Measurements from ENCODE around the gene EDNRA.

Gene EDNRA

GRCh38 chr4:147461161-147461560 is 19.7 kb upstream of the EDNRA start:
- Histone ChIP-seq H3K36me3 (no peaks in the 10 kb centered on the region), H3K9me3 (ENCODE audit: severe bottlenecking) (no peaks in the 10 kb centered on the region), H3K27ac (no peak overlapping the region), H3K4me3 (ENCODE audit: low read depth, low read length) (no peak overlapping the region), H3K27me3 (ENCODE audit: insufficient read depth, low read depth, severe bottlenecking) (no peaks in the 10 kb centered on the region)
- DNase-seq: no peak
- TF ChIP-seq CTCF (IDR thresholded peaks at IDR 0.05; ENCODE audit: low read depth, low read length): no peak

GRCh38 chr4:147463065-147463464 is 17.8 kb upstream of the EDNRA start:
- H3K36me3 ChIP-seq: no peaks in the 10 kb centered on the region
- DNase-seq: no peak
- no peak overlapping the region for H3K4me3 ChIP-seq (ENCODE audit: low read depth, low read length)
- no peaks in the 10 kb centered on the region for H3K27me3 ChIP-seq (ENCODE audit: insufficient read depth, low read depth, severe bottlenecking)
- no peak overlapping the region for H3K27ac ChIP-seq
- H3K9me3 ChIP-seq (ENCODE audit: severe bottlenecking): no peaks in the 10 kb centered on the region
- no peak for TF ChIP-seq CTCF (IDR thresholded peaks at IDR 0.05; ENCODE audit: low read depth, low read length)

GRCh38 chr4:147465461-147465860 is 15.4 kb upstream of the EDNRA start:
- Histone ChIP-seq H3K4me3 (ENCODE audit: low read depth, low read length) (no peak overlapping the region), H3K9me3 (ENCODE audit: severe bottlenecking) (peaks cover 3% of the 10 kb centered on the region), H3K36me3 (no peaks in the 10 kb centered on the region), H3K27me3 (ENCODE audit: insufficient read depth, low read depth, severe bottlenecking) (no peaks in the 10 kb centered on the region), H3K27ac (no peak overlapping the region)
- no peak for TF ChIP-seq CTCF (IDR thresholded peaks at IDR 0.05; ENCODE audit: low read depth, low read length)
- DNase-seq: no peak

GRCh38 chr4:147477439-147477838 is 3.5 kb upstream of the EDNRA start:
- DNase-seq: no peak
- TF ChIP-seq CTCF (IDR thresholded peaks at IDR 0.05; ENCODE audit: low read depth, low read length): no peak
- peaks cover 15% of the 10 kb centered on the region for H3K27me3 ChIP-seq (ENCODE audit: insufficient read depth, low read depth, severe bottlenecking)
- no peaks in the 10 kb centered on the region for H3K36me3 ChIP-seq
- H3K9me3 ChIP-seq (ENCODE audit: severe bottlenecking): no peaks in the 10 kb centered on the region
- no peak overlapping the region for H3K27ac ChIP-seq
- H3K4me3 ChIP-seq (ENCODE audit: low read depth, low read length): no peak overlapping the region

- Histone ChIP-seq H3K36me3 (no peaks in the 10 kb centered on the region), H3K4me3 (ENCODE audit: low read depth, low read length) (no peak overlapping the region), H3K9me3 (ENCODE audit: severe bottlenecking) (no peaks in the 10 kb centered on the region), H3K27me3 (ENCODE audit: insufficient read depth, low read depth, severe bottlenecking) (peaks cover 15% of the 10 kb centered on the region), H3K27ac (no peak overlapping the region)
- DNase-seq: no peak
- TF ChIP-seq CTCF (IDR thresholded peaks at IDR 0.05; ENCODE audit: low read depth, low read length): no peak
Measured at GRCh38 chr4:147479376-147479775, 1.5 kb upstream of the EDNRA start.

GRCh38 chr4:147479786-147480185 is 1.1 kb upstream of the EDNRA start:
- DNase-seq: no peak
- Histone ChIP-seq H3K27me3 (ENCODE audit: insufficient read depth, low read depth, severe bottlenecking) (peaks cover 15% of the 10 kb centered on the region), H3K36me3 (no peaks in the 10 kb centered on the region), H3K4me3 (ENCODE audit: low read depth, low read length) (no peak overlapping the region), H3K27ac (no peak overlapping the region), H3K9me3 (ENCODE audit: severe bottlenecking) (no peaks in the 10 kb centered on the region)
- TF ChIP-seq CTCF (IDR thresholded peaks at IDR 0.05; ENCODE audit: low read depth, low read length): no peak

Measured in WERI-Rb-1 (cell line).